ENCODE data around the gene PADI3. TPM values are rescaled to one million over a fixed set of nuclear protein-coding genes. Genes with fewer than 3 reads are reported as not detected.
"Not testable (repeated sequence)": the region's sequence is repeated elsewhere in the genome, so short reads cannot be mapped to it uniquely, and the experiment has no call there.

The PADI3 gene
- total and polyA plus RNA-seq, 2 of the 13 experiments (the other 11 are each of a cell fraction or from before 2014, with no cell fraction given) = not detected

GRCh38 chr1:17321857-17322390 lies 73.0 kb downstream of the PADI3 start:
- H3K9ac ChIP-seq (ENCODE audit: insufficient read depth, low read depth, low read length); CTCF ChIA-PET (ENCODE audit: low intra/inter-chr PET ratio, low total read pairs); H3K4me2 ChIP-seq (ENCODE audit: low read depth, low read length); POLR2A ChIA-PET; H2AFZ ChIP-seq (ENCODE audit: low read length); BruUV-seq (replicated peaks); H4K20me1 ChIP-seq (ENCODE audit: insufficient read depth, low read length); H3K4me1 ChIP-seq (ENCODE audit: insufficient read depth, low read length); intact Hi-C loops (cut with micrococcal nuclease; ENCODE audit: unreplicated experiment); H3K9me3 ChIP-seq (ENCODE audit: low read length); H3K36me3 ChIP-seq (replicated peaks in 1 of 2; ENCODE audit: control insufficient read depth in 1 of 2, insufficient read depth in 2 of 2, low read length in 2 of 2); ATAC-seq; H3K4me3 ChIP-seq (replicated peaks in 1 of 3; ENCODE audit: insufficient read depth in 1 of 3, low read depth in 2 of 3, low read length in 3 of 3); in situ Hi-C loops (cut with HindIII; ENCODE audit: extremely low pct_ligation_motif_present, low pct_unique_long_range_greater_than_20kb); FAIRE-seq; H3K79me2 ChIP-seq (ENCODE audit: insufficient read depth, low read length); H3K27ac ChIP-seq (ENCODE audit: extremely low read length, insufficient read depth, low read length); DNase-seq (ENCODE audit: low spot score): not testable (repeated sequence)
- 17% methylated on average over 6 of the region's 6 CpGs for WGBS (ENCODE audit: low lambda C conversion rate)
- H3K27me3 ChIP-seq (ENCODE audit: control insufficient read depth in 1 of 2, insufficient read depth in 2 of 2, low read length in 2 of 2) = peaks cover 1 to 10% of the 10 kb centered on the region in 2 experiments; a peak in 3 of 5 replicates

- Histone ChIP-seq H3K36me3 (replicated peaks in 1 of 2; ENCODE audit: control insufficient read depth in 1 of 2, insufficient read depth in 2 of 2, low read length in 2 of 2) (no peaks in the 10 kb centered on the region), H2AFZ (ENCODE audit: low read length) (no peak overlapping the region), H3K79me2 (ENCODE audit: insufficient read depth, low read length) (no peaks in the 10 kb centered on the region), H3K4me3 (replicated peaks in 1 of 3; ENCODE audit: insufficient read depth in 1 of 3, low read depth in 2 of 3, low read length in 3 of 3) (no peak overlapping the region), H3K9me3 (ENCODE audit: low read length) (no peaks in the 10 kb centered on the region), H3K27ac (ENCODE audit: extremely low read length, insufficient read depth, low read length) (no peak overlapping the region), H4K20me1 (ENCODE audit: insufficient read depth, low read length) (no peaks in the 10 kb centered on the region), H3K4me2 (ENCODE audit: low read depth, low read length) (no peak overlapping the region), H3K4me1 (ENCODE audit: insufficient read depth, low read length) (peaks cover 6% of the 10 kb centered on the region; the same call in 1 of the 2 replicates), H3K27me3 (ENCODE audit: control insufficient read depth in 1 of 2, insufficient read depth in 2 of 2, low read length in 2 of 2) (peaks cover 1 to 10% of the 10 kb centered on the region in 2 experiments; a peak in 3 of 5 replicates), H3K9ac (ENCODE audit: insufficient read depth, low read depth, low read length) (no peak overlapping the region)
- in situ Hi-C loops (cut with HindIII; ENCODE audit: extremely low pct_ligation_motif_present, low pct_unique_long_range_greater_than_20kb) (no loop called here), intact Hi-C loops (cut with micrococcal nuclease; ENCODE audit: unreplicated experiment) (no loop called here)
- TF ChIP-seq BCL6 (CRISPR knock-in tag; IDR thresholded peaks at IDR 0.05) (no peak), BORCS8-MEF2B (CRISPR knock-in tag; IDR thresholded peaks at IDR 0.05) (no peak), MIXL1 (CRISPR knock-in tag; IDR thresholded peaks at IDR 0.05) (no peak), CENPT (CRISPR knock-in tag; IDR thresholded peaks at IDR 0.05; ENCODE audit: low read depth) (no peak), CCAR2 (optimal IDR thresholded peaks at IDR 0.05; ENCODE audit: low read depth, low read length) (no peak)
- POLR2A ChIA-PET = no interaction called here
- BruUV-seq (replicated peaks) = no TSS peak
- ATAC-seq (no peak), DNase-seq (ENCODE audit: low spot score) (no peak), FAIRE-seq (no peak)
- 26% methylated on average over 5 of the region's 5 CpGs for WGBS (ENCODE audit: low lambda C conversion rate)
- CTCF ChIA-PET (ENCODE audit: low intra/inter-chr PET ratio, low total read pairs) = no interaction called here
These were observed 80.0 kb downstream of the PADI3 start for GRCh38 chr1:17328855-17329254.

Data from HepG2 (cell line).